B cell (primary cell): ENCODE results near the gene PSMD8. TPM values are rescaled to one million over a fixed set of nuclear protein-coding genes. Genes with fewer than 3 reads are reported as not detected.

Source experiments
- ATAC-seq: fragments of 200-7000 bp; cut with Tn5 transposase; one replicate; pipeline ENCODE4 v1.10.0; 2021; ENCODE audit warnings: low read depth, mild to moderate bottlenecking, moderate number of reproducible peaks, moderate library complexity
- CTCF ChIA-PET: fragments of 350-600 bp; sonication (Branson Sonifier 250); formaldehyde crosslinking; loops from one replicate; lab custom pipeline; 2021; ENCODE audit warnings: antibody characterized with exemption, inconsistent platforms; lab: Charles Lee
- POLR2A ChIA-PET: fragments of 350-600 bp; sonication (Branson Sonifier 250); formaldehyde crosslinking; loops from one replicate; lab custom pipeline; 2021; ENCODE audit warnings: antibody characterized with exemption; lab: Charles Lee
- DNase-seq: peaks from one replicate; pipeline ENCODE4 v3.0.0; 2013
- H2AFZ ChIP-seq: 2 replicates; pipeline ENCODE4 v1.6.1; 2012; ENCODE audit warnings: mild to moderate bottlenecking, low read depth, low read length; ENCODE audit not compliant: insufficient read depth, poor library complexity, severe bottlenecking
- H3K27ac ChIP-seq, 2 donors: 1 replicate in 1 of 2; 2 replicates in 1 of 2; pipeline ENCODE4 v1.5.1; 2012 to 2013; ENCODE audit warnings: low read length in 2 of 2, mild to moderate bottlenecking in 2 of 2, moderate library complexity in 1 of 2
- H3K27me3 ChIP-seq, 4 experiments: fragments of 200-600 bp in 1 of 4; sonication (generic) in 1 of 4; replicated peaks in 1 of 4; 1 replicate in 2 of 4; 2 replicates in 2 of 4; pipeline versions ENCODE4 v1.6.1 to v1.7.0; 2013 to 2016; ENCODE audit warnings: low read length in 3 of 4, mild to moderate bottlenecking in 2 of 4, mixed read lengths in 1 of 4, moderate library complexity in 1 of 4; ENCODE audit not compliant: insufficient read depth in 4 of 4, control insufficient read depth in 3 of 4; ENCODE audit errors: control extremely low read depth in 1 of 4
- H3K36me3 ChIP-seq, 2 experiments: replicated peaks in 1 of 2; 1 replicate in 1 of 2; 2 replicates in 1 of 2; pipeline versions ENCODE4 v1.6.1 to v1.7.1; 2013; ENCODE audit warnings: low read length in 1 of 2; ENCODE audit not compliant: insufficient read depth in 2 of 2, control insufficient read depth in 1 of 2; ENCODE audit errors: control extremely low read depth in 1 of 2, extremely low read depth in 1 of 2
- H3K4me1 ChIP-seq, 2 donors: fragments of 200-600 bp in 1 of 2; sonication (generic) in 1 of 2; 1 replicate in 1 of 2; 2 replicates in 1 of 2; pipeline versions ENCODE4 v1.5.1 to v1.6.1; 2013 to 2017; ENCODE audit warnings: low read length in 2 of 2; ENCODE audit not compliant: control insufficient read depth in 2 of 2, insufficient read depth in 2 of 2
- H3K4me2 ChIP-seq: replicated peaks from 2 replicates; pipeline ENCODE3; 2012; ENCODE audit warnings: mild to moderate bottlenecking, low read depth, low read length; ENCODE audit not compliant: poor library complexity, severe bottlenecking
- H3K4me3 ChIP-seq, 5 experiments: fragments of 200-600 bp in 1 of 5; sonication (generic) in 1 of 5; 1 replicate in 3 of 5; 2 replicates in 2 of 5; pipeline versions ENCODE4 v1.5.1 to v1.7.0; 2011 to 2016; ENCODE audit warnings: low read length in 4 of 5, mild to moderate bottlenecking in 4 of 5, low read depth in 2 of 5, control low read depth in 1 of 5, moderate library complexity in 1 of 5; ENCODE audit not compliant: insufficient read depth in 1 of 5; ENCODE audit errors: control extremely low read depth in 1 of 5, extremely low read depth in 1 of 5
- H3K79me2 ChIP-seq: fragments of 200-600 bp; sonication (generic); one replicate; pipeline ENCODE4 v1.6.0; 2016; ENCODE audit warnings: low read length; ENCODE audit not compliant: control insufficient read depth, insufficient read depth
- H3K9ac ChIP-seq: fragments of 200-600 bp; sonication (generic); 2 replicates; pipeline ENCODE4 v1.6.1; 2017; ENCODE audit warnings: mild to moderate bottlenecking, low read length, moderate library complexity
- H3K9me3 ChIP-seq, 3 donors: one replicate each; pipeline versions ENCODE4 v1.6.1 to v1.7.1; 2013; ENCODE audit warnings: low read length in 2 of 3; ENCODE audit not compliant: control insufficient read depth in 2 of 3, insufficient read depth in 1 of 3; ENCODE audit errors: control extremely low read depth in 1 of 3
- H4K20me1 ChIP-seq: 2 replicates; pipeline ENCODE4 v1.6.0; 2012; ENCODE audit warnings: mild to moderate bottlenecking, low read length; ENCODE audit not compliant: insufficient read depth, control insufficient read depth, poor library complexity, severe bottlenecking
- H3K27ac Mint-ChIP-seq: one replicate; pipeline ENCODE4 v1.8.0; 2021; ENCODE audit warnings: mixed read lengths
- H3K27me3 Mint-ChIP-seq: one replicate; pipeline ENCODE4 v1.8.0; 2021; ENCODE audit warnings: mixed read lengths
- H3K4me1 Mint-ChIP-seq: one replicate; pipeline ENCODE4 v1.8.0; 2021; ENCODE audit warnings: mixed read lengths
- H3K4me3 Mint-ChIP-seq: one replicate; pipeline ENCODE4 v1.8.0; 2021; ENCODE audit warnings: mixed read lengths
- H3K9me3 Mint-ChIP-seq: one replicate; pipeline ENCODE4 v1.8.0; 2022; ENCODE audit warnings: mixed read lengths; ENCODE audit not compliant: insufficient read depth
- CTCF ChIP-seq: fragments of 200-600 bp; IDR thresholded peaks from one replicate; pipeline ENCODE4 v1.8.0; 2022; ENCODE audit warnings: antibody characterized with exemption, mild to moderate bottlenecking
- EZH2 ChIP-seq: IDR thresholded peaks from 2 replicates; pipeline ENCODE4 v1.6.1; 2012; ENCODE audit warnings: borderline replicate concordance, low read depth, mild to moderate bottlenecking, moderate library complexity, low read length; ENCODE audit not compliant: insufficient read depth, poor library complexity, severe bottlenecking
- WGBS: methylation state at CpG from one replicate; pipeline ENCODE4 v1.1.5; 2013; ENCODE audit warnings: missing lambda C conversion rate; ENCODE audit not compliant: insufficient coverage; 5-methylcytosine and 5-hydroxymethylcytosine counted together
- intact Hi-C: fragments of 100-400 bp; cut with micrococcal nuclease; formaldehyde crosslinking; loops from one replicate; pipeline ENCODE4 v1.10.0; 2022
- polyA plus RNA-seq: library from polyadenylated mRNA; depleted of rRNA; stranded (reverse); fragments of >200 nt; gene quantifications from 2 replicates; pipeline ENCODE4 v1.2.3, GENCODE V29; 2012
- total RNA-seq, 2 donors: library from RNA; stranded (reverse); fragments of 120-200 nt in 1 of 2; gene quantifications; 1 replicate in 1 of 2; 2 replicates in 1 of 2; pipeline versions ENCODE4 v1.2.3 to v1.2.4, GENCODE V29; 2013 to 2022

The PSMD8 gene
- total and polyA plus RNA-seq, 2 donors (not counting 1 experiment from before 2014, with no cell fraction given) = 88.1 to 122 TPM

- H3K4me1 ChIP-seq = peaks cover 36% of the 10 kb centered on the region in 2 donors
- no peak for TF ChIP-seq CTCF
- no peak for TF ChIP-seq EZH2
- Mint-ChIP-seq H3K9me3 (no peaks in the 10 kb centered on the region), H3K4me1 (peaks cover 26% of the 10 kb centered on the region), H3K27ac (no peak overlapping the region), H3K4me3 (peak overlapping the region; percentile 52), H3K27me3 (peaks cover 16% of the 10 kb centered on the region)
- ATAC-seq (no peak), DNase-seq (no peak)
- H3K9me3 ChIP-seq = peaks cover 0 to 30% (median 0%) of the 10 kb centered on the region in 3 donors
- no peak overlapping the region for H3K4me3 ChIP-seq
- POLR2A ChIA-PET = interaction anchor here (0.6 to 0.7 kb wide), 2 partner anchors 8 to 478 kb away, joined by 3 to 4 read pairs; partner anchors contain the start of gene WDR87
- no peak overlapping the region for H3K27ac ChIP-seq
- peaks cover 0 to 52% of the 10 kb centered on the region in 2 experiments for H3K36me3 ChIP-seq
- intact Hi-C loops = loop anchor here (5.0 kb wide), 1 partner anchor 233 kb away; the partner anchor contains the start of genes EIF3K and MAP4K1
- H3K9ac ChIP-seq = no peak overlapping the region
- CTCF ChIA-PET = interaction anchor here (0.8 kb wide), 1 partner anchor 19 kb away, joined by 3 read pairs; the partner anchor contains the start of gene FAM98C
- WGBS = 95% methylated on average over 10 of the region's 10 CpGs
- H3K4me2 ChIP-seq = no peak overlapping the region
- peaks cover 0 to 44% (median 18%) of the 10 kb centered on the region in 4 experiments for H3K27me3 ChIP-seq
- H3K79me2 ChIP-seq = peaks cover 7% of the 10 kb centered on the region
- no peak overlapping the region for H2AFZ ChIP-seq
- peaks cover 77% of the 10 kb centered on the region for H4K20me1 ChIP-seq
These were observed 10.0 kb downstream of the PSMD8 start for GRCh38 chr19:38384209-38385027.
